ENCODE data around the gene PSG3.
"Not testable (repeated sequence)": the region's sequence is repeated elsewhere in the genome, so short reads cannot be mapped to it uniquely, and the experiment has no call there.

Gene PSG3

GRCh38 chr19:42741726-42742607 is 1.7 kb upstream of the PSG3 start:
- H3K79me2 ChIP-seq; H3K9me3 ChIP-seq (ENCODE audit: control insufficient read depth, low read length); H3K36me3 ChIP-seq (ENCODE audit: control insufficient read depth, insufficient read depth, low read length); H3K4me2 ChIP-seq (ENCODE audit: low read length); H3K27ac ChIP-seq; H3K4me3 ChIP-seq (ENCODE audit: low read depth, low read length); H3K4me1 ChIP-seq; H2AFZ ChIP-seq; H3K27me3 ChIP-seq (ENCODE audit: control insufficient read depth, insufficient read depth, low read length); H3K9ac ChIP-seq: not testable (repeated sequence)
- TF ChIP-seq CTCF (IDR thresholded peaks at IDR 0.05): peak; percentile 45

- H3K4me3 ChIP-seq (ENCODE audit: low read depth, low read length): not testable (repeated sequence)
Measured at GRCh38 chr19:42737581-42738011, 2.7 kb downstream of the PSG3 start.

GRCh38 chr19:42728341-42728740 is 11.9 kb downstream of the PSG3 start:
- H3K4me2 ChIP-seq (ENCODE audit: low read length); H3K79me2 ChIP-seq: not testable (repeated sequence)

More at GRCh38 chr19:42737581-42738011, 2.7 kb downstream of the PSG3 start:
- not testable (repeated sequence) for H3K36me3 ChIP-seq (ENCODE audit: control insufficient read depth, insufficient read depth, low read length); H3K27ac ChIP-seq; H3K4me2 ChIP-seq (ENCODE audit: low read length); H3K9me3 ChIP-seq (ENCODE audit: control insufficient read depth, low read length); H3K79me2 ChIP-seq; H3K4me1 ChIP-seq; H3K9ac ChIP-seq; H3K27me3 ChIP-seq (ENCODE audit: control insufficient read depth, insufficient read depth, low read length); H2AFZ ChIP-seq

GRCh38 chr19:42714000-42714399 is 26.3 kb downstream of the PSG3 start:
- H3K27me3 ChIP-seq (ENCODE audit: control insufficient read depth, insufficient read depth, low read length); H3K9ac ChIP-seq; H3K4me3 ChIP-seq (ENCODE audit: low read depth, low read length); H3K4me2 ChIP-seq (ENCODE audit: low read length); H3K79me2 ChIP-seq; H2AFZ ChIP-seq; H3K9me3 ChIP-seq (ENCODE audit: control insufficient read depth, low read length); H3K4me1 ChIP-seq; H3K36me3 ChIP-seq (ENCODE audit: control insufficient read depth, insufficient read depth, low read length); H3K27ac ChIP-seq: not testable (repeated sequence)

More at GRCh38 chr19:42728341-42728740, 11.9 kb downstream of the PSG3 start:
- not testable (repeated sequence) for H3K4me1 ChIP-seq; H3K4me3 ChIP-seq (ENCODE audit: low read depth, low read length); H3K27ac ChIP-seq; H3K9me3 ChIP-seq (ENCODE audit: control insufficient read depth, low read length); H3K36me3 ChIP-seq (ENCODE audit: control insufficient read depth, insufficient read depth, low read length); H2AFZ ChIP-seq; H3K9ac ChIP-seq; H3K27me3 ChIP-seq (ENCODE audit: control insufficient read depth, insufficient read depth, low read length)

- not testable (repeated sequence) for H3K27me3 ChIP-seq (ENCODE audit: control insufficient read depth, insufficient read depth, low read length); H3K4me3 ChIP-seq (ENCODE audit: low read depth, low read length); H3K27ac ChIP-seq; H3K4me1 ChIP-seq; H2AFZ ChIP-seq; H3K79me2 ChIP-seq; H3K4me2 ChIP-seq (ENCODE audit: low read length); H3K9ac ChIP-seq; H3K36me3 ChIP-seq (ENCODE audit: control insufficient read depth, insufficient read depth, low read length); H3K9me3 ChIP-seq (ENCODE audit: control insufficient read depth, low read length)
Measured at GRCh38 chr19:42712753-42713152, 27.5 kb downstream of the PSG3 start.

GRCh38 chr19:42710986-42711385 is 29.3 kb downstream of the PSG3 start:
- H3K9ac ChIP-seq; H3K9me3 ChIP-seq (ENCODE audit: control insufficient read depth, low read length); H2AFZ ChIP-seq; H3K79me2 ChIP-seq; H3K36me3 ChIP-seq (ENCODE audit: control insufficient read depth, insufficient read depth, low read length); H3K4me3 ChIP-seq (ENCODE audit: low read depth, low read length); H3K27ac ChIP-seq; H3K27me3 ChIP-seq (ENCODE audit: control insufficient read depth, insufficient read depth, low read length); H3K4me2 ChIP-seq (ENCODE audit: low read length); H3K4me1 ChIP-seq: not testable (repeated sequence)

GRCh38 chr19:42697884-42698283 is 42.4 kb downstream of the PSG3 start:
- H3K36me3 ChIP-seq (ENCODE audit: control insufficient read depth, insufficient read depth, low read length): no peaks in the 10 kb centered on the region
- H3K27me3 ChIP-seq (ENCODE audit: control insufficient read depth, insufficient read depth, low read length): no peaks in the 10 kb centered on the region
- H3K4me2 ChIP-seq (ENCODE audit: low read length): no peak overlapping the region
- no peak overlapping the region for H3K27ac ChIP-seq
- H3K9ac ChIP-seq: no peak overlapping the region
- no peak for TF ChIP-seq CTCF (IDR thresholded peaks at IDR 0.05)
- no peak overlapping the region for H3K4me3 ChIP-seq (ENCODE audit: low read depth, low read length)
- no peaks in the 10 kb centered on the region for H3K9me3 ChIP-seq (ENCODE audit: control insufficient read depth, low read length)
- H3K79me2 ChIP-seq: no peaks in the 10 kb centered on the region
- H3K4me1 ChIP-seq: no peaks in the 10 kb centered on the region
- no peak overlapping the region for H2AFZ ChIP-seq

All from parathyroid adenoma (tissue), 2 donors.